ENCODE measurements around the gene LPCAT3. TPM values are rescaled to one million over a fixed set of nuclear protein-coding genes. Genes with fewer than 3 reads are reported as not detected.

LPCAT3 gene
- total and polyA plus RNA-seq, 5 donors: 14.0 to 22.2 (median 17.8) TPM

DNA sequence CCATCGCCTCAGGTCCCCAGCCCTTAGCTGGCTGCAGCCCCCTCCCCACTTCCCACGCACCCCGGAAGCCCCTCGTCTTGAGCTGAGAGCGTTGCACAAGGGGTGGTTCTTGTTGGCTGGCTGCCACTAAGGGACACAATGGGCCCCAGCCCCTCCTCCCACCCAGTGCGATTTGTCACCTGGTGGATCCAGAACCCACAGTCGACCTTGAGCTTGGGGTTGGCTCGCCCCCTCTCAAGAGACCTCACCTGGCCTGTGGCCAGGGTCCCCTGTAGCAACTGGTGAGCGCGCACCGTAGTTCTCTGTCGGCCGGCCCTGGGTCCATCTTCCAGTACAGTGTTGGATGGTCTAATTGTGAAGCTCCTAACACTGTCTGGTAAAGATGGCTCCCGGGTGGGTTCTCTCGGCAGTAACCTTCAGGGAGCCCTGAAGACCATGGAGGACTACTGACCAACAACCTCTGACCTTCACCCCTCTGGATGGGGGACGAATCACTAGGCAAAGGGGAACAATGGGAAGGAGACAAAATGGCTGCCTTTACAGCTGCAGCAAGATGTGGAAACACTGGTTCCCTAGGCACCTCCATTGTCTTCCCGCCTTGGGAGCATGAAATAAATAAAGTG, 54.4 kb downstream of the LPCAT3 start:
- Histone ChIP-seq H3K4me1 (ENCODE audit: control insufficient read depth, insufficient read depth, low read length) (peaks cover 5% of the 10 kb centered on the region), H3K27me3 (ENCODE audit: control insufficient read depth, insufficient read depth) (no peaks in the 10 kb centered on the region), H3K4me3 (ENCODE audit: low read length) (no peak overlapping the region), H3K9me3 (ENCODE audit: control insufficient read depth, low read length) (no peaks in the 10 kb centered on the region), H3K27ac (ENCODE audit: low read length) (no peak overlapping the region)
- 77% methylated on average over 17 of the region's 17 CpGs for WGBS
- DNase-seq (peak in 1 of 3 donors; percentile 74), ATAC-seq (no peak)
- intact Hi-C loops (cut with DNase I): loop anchor here in 1 of 4 donors (2.0 kb wide), 1 partner anchor 19 kb away; the partner anchor contains the start of gene C12orf57

DNA sequence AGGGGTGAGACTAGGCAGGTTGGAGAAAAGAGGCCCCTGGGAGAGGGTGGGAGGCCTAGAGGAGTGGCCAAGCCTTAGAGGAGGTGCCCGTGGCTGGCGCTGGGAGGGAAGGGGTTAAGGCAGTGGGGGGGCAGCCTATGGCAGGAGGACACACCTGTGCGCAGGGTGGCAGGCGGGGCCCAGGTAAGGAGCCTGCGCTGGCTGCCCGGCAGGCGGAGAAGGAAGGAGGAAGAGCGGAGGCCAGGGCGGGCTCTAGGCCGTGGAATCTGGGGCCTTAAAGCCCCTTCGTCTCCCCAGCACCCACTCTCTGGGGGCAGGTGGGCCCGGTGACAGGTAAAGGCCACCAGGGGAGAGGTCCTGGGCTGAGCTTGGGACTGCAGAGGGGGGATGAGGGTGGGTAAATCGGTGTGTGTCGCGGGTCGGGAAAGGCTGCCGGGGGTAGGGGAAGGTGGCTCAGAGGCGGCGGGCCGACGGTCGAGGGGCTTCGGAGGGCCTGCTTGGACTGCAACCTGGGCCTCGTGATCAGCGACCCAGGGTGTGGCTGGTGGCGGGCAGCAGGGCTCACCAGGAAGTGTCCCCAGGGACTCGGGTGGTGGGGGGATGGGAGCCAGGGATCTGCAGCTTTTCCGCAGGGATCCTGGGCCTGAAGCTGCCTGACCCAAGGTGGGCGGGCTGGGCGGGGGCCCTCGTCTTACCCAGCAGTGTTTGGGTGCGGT, 55.1 kb downstream of the LPCAT3 start:
- Histone ChIP-seq H3K27ac (ENCODE audit: low read length) (no peak overlapping the region), H3K4me1 (ENCODE audit: control insufficient read depth, insufficient read depth, low read length) (peaks cover 5% of the 10 kb centered on the region), H3K4me3 (ENCODE audit: low read length) (no peak overlapping the region), H3K9me3 (ENCODE audit: control insufficient read depth, low read length) (no peaks in the 10 kb centered on the region), H3K27me3 (ENCODE audit: control insufficient read depth, insufficient read depth) (no peaks in the 10 kb centered on the region)
- intact Hi-C loops (cut with DNase I): no loop called here
- peak in 1 of 2 donors; percentile 8 for ATAC-seq
- WGBS: 81% methylated on average over 32 of the region's 32 CpGs
- DNase-seq: peak in 2 of 3 donors; percentile 66 to 75

DNA sequence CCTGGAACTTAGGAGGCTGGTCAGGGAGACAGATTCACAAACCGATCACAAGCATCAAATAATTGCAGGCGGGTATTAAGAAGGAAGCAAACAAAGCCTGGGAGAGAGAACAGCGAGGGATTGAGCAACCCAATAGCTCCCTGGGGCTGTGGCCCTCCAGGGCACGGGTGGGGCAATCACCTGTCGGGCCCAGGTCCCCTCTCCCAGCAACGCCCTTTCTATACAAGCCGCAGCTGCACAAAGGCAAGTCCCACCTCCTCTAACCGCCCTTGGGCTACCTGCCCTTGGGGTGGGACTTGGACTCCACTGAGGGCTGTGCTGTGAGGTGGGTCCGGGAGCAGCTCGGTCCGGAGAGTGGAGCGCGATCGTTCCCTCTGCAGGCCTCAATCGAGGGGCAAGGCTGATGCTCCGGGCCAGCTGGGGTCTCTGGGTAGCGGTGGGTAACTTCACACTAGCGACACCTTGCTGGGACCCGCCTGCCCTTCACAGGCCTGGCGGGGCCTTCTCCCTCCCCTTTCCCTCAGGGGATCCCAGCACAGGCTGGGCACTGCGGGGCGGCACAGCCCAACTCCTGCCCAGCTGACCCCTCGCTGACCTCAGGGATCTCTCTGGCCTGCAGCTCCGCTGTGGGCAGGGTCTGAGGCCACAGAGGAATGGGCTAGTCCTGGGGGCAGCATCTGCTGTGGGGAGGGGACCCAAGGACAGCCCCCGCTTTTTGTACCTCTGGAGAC, 55.8 kb downstream of the LPCAT3 start:
- DNase-seq: peak in 2 of 3 donors; percentile 55 to 61
- Histone ChIP-seq H3K27me3 (ENCODE audit: control insufficient read depth, insufficient read depth) (no peaks in the 10 kb centered on the region), H3K4me3 (ENCODE audit: low read length) (no peak overlapping the region), H3K9me3 (ENCODE audit: control insufficient read depth, low read length) (no peaks in the 10 kb centered on the region), H3K4me1 (ENCODE audit: control insufficient read depth, insufficient read depth, low read length) (peaks cover 5% of the 10 kb centered on the region), H3K27ac (ENCODE audit: low read length) (peak overlapping the region; percentile 1)
- intact Hi-C loops (cut with DNase I): no loop called here
- 68% methylated on average over 25 of the region's 25 CpGs for WGBS
- ATAC-seq: no peak

DNA sequence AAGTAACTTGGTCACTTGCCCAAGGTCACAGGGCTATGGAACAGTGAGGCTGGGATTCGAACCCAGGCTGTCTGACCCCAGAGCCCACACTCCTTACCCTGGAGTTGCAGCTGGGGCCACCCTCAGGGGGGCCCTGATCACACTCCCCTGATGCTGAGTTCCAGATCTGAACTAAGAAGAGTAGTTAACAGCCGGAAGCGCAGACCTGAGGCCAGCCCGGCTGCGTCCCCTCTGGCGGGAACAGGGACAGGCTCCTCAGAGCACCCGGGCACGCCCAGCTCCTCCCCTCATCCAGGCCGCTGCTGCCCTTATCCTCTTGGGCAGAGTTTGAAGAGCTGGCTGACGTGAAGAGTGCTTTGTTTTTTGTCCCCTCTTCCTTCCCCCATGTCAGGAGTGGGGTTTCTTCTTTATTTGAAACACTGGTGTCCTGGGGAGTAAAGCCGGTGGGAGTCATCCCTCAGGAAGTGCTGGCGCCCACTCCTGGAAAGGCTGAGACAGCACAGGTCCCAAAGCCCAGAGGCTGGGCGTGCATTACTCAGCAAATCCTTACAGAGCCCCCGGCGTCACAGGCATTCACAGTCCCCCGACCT, 56.5 kb downstream of the LPCAT3 start:
- WGBS: 5% methylated on average over 16 of the region's 16 CpGs
- Histone ChIP-seq H3K4me1 (ENCODE audit: control insufficient read depth, insufficient read depth, low read length) (peaks cover 5% of the 10 kb centered on the region), H3K27ac (ENCODE audit: low read length) (peak overlapping the region; percentile 1), H3K9me3 (ENCODE audit: control insufficient read depth, low read length) (no peaks in the 10 kb centered on the region), H3K4me3 (ENCODE audit: low read length) (no peak overlapping the region), H3K27me3 (ENCODE audit: control insufficient read depth, insufficient read depth) (no peaks in the 10 kb centered on the region)
- peak; percentile 78 to 89 (median 88) for DNase-seq
- intact Hi-C loops (cut with DNase I): no loop called here
- peak; percentile 57 to 64 for ATAC-seq

DNA sequence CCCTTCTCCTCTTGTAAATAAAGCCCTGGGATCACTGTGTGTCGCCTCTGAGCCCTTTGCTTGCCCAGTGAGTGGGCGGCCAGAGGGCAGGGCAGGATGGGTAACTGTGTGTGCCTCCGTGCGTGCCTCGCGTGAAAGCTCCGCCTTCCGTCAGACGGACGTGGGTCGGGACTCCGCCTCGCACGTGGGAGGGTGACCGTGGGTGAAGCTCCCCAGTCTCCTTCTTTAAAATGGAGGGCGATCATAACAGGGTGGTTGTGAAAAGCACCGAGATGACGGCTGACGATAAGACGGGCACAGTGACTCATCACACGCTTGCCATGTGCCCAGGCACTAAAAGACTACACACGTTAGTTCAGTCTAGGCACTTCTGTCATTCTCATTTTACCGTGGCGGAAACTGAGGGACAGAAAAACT, 57.0 kb downstream of the LPCAT3 start:
- intact Hi-C loops (cut with DNase I): no loop called here
- ATAC-seq: peak; percentile 13 to 17

DNA sequence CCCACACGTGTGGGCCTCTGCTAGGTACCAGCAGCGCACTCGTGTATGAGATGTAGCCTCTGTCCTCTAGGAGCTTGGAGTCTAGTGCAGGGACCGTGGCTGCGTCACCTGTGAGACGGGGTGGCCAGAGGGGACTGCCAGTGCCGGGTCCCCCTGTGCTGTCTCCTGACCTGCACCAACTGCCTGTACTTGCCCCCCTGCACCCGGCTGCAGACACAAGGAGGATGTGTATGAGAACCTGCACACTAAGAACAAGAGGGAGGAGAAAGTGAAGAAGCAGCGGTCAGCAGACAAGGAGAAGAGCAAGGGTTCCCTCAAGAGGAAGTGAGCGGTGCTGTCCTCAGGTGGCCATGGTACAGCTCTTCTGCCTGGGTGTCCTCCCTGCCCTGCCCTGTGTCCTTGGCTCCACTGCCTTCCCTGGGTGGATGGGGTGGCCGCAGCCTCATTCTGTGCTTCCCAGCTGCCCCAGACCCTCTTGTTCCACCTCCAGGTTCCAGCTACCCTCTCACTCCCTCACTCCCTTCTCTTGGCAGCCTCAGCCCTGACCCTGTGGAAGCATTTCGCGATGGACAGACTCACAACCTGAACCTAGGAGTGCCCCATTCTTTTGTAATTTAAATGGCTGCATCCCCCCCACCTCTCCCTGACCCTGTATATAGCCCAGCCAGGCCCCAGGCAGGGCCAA, 57.5 kb downstream of the LPCAT3 start:
- H3K4me1 ChIP-seq (ENCODE audit: control insufficient read depth, insufficient read depth, low read length): peaks cover 5% of the 10 kb centered on the region
- 75% methylated on average over 13 of the region's 13 CpGs for WGBS
- ATAC-seq (no peak), DNase-seq (peak in 2 of 3 donors; percentile 42 to 57)
- intact Hi-C loops (cut with DNase I): no loop called here
- H3K27ac ChIP-seq (ENCODE audit: low read length): peak overlapping the region; percentile 28
- no peaks in the 10 kb centered on the region for H3K27me3 ChIP-seq (ENCODE audit: control insufficient read depth, insufficient read depth)
- no peaks in the 10 kb centered on the region for H3K9me3 ChIP-seq (ENCODE audit: control insufficient read depth, low read length)
- no peak overlapping the region for H3K4me3 ChIP-seq (ENCODE audit: low read length)

More for the DNA sequence above, 57.0 kb downstream of the LPCAT3 start:
- H3K27me3 ChIP-seq (ENCODE audit: control insufficient read depth, insufficient read depth): no peaks in the 10 kb centered on the region
- H3K4me1 ChIP-seq (ENCODE audit: control insufficient read depth, insufficient read depth, low read length): peaks cover 5% of the 10 kb centered on the region
- 38% methylated on average over 24 of the region's 24 CpGs for WGBS
- H3K27ac ChIP-seq (ENCODE audit: low read length): peak overlapping the region; percentile 28
- DNase-seq: peak; percentile 70 to 86 (median 81)
- H3K9me3 ChIP-seq (ENCODE audit: control insufficient read depth, low read length): no peaks in the 10 kb centered on the region
- no peak overlapping the region for H3K4me3 ChIP-seq (ENCODE audit: low read length)

DNA sequence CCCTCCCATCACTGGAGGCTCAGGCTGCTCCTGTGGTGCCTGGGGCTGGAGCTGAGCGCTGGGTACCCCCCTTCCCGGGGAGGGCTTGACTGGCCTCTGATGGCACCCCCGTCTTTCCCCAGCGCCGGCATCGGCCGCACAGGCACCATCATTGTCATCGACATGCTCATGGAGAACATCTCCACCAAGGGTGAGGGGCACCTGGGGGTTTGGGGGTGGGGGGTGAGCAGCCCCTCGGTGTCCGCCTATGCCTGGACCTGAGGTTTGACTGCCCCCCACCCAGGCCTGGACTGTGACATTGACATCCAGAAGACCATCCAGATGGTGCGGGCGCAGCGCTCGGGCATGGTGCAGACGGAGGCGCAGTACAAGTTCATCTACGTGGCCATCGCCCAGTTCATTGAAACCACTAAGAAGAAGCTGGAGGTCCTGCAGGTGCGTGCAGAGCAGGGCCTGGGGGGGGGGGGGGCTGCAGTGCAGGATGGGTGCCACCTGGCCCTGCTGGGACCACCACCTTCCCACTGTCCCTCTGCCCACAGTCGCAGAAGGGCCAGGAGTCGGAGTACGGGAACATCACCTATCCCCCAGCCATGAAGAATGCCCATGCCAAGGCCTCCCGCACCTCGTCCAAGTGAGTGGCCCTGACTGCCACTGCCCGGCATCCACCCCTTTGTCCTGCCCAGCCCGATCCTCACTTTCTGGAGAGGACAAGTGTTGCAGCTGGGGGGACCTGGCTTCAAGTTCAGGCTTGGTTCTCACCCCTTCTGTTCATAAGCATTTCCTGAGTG, 58.3 kb downstream of the LPCAT3 start:
- WGBS: 90% methylated on average over 26 of the region's 26 CpGs
- no peak for ATAC-seq
- Histone ChIP-seq H3K4me3 (ENCODE audit: low read length) (no peak overlapping the region), H3K27ac (ENCODE audit: low read length) (peak overlapping the region; percentile 62), H3K27me3 (ENCODE audit: control insufficient read depth, insufficient read depth) (no peaks in the 10 kb centered on the region), H3K4me1 (ENCODE audit: control insufficient read depth, insufficient read depth, low read length) (peaks cover 5% of the 10 kb centered on the region), H3K9me3 (ENCODE audit: control insufficient read depth, low read length) (no peaks in the 10 kb centered on the region)
- peak in 2 of 3 donors; percentile 56 to 63 for DNase-seq
- intact Hi-C loops (cut with DNase I): loop anchor here in 1 of 4 donors (10.0 kb wide), 1 partner anchor 145 kb away; the partner anchor contains the start of gene C1RL

DNA sequence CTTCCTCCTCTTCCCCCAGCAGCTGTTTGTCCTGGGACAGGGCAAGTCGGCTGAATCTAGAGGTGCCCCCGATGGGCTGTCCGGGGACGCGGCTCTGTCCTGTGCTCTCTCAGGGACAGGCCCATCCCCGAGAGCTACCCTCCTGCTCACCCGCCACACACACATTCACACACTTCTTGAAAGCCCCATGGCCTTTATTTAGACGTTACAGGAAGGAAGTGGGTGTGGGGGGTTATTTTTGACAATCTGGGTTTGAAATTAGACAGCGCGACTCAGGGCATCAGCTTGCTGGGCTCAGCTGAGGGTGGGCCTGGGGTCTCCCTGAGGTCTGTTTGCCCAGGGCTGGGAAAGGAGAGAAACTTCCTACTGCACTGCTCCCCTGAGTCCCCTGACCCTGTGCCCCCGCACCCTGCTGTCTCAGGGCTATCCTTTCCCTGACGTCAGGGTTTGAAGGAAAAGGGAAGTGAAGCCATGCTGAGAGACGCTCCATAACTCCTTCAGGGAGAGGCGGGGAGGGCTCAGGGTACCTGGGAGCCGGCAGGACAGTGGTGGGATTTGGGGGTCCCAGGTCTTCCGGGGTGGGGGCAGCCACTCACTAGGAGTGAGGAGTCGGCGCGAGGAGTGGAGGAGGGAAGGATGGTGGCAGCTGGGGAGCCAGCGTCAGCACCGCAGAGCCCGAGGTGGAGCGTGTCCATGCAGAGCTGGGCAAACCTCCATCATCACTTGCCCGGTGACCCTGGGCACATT, 59.0 kb downstream of the LPCAT3 start:
- Histone ChIP-seq H3K4me3 (ENCODE audit: low read length) (no peak overlapping the region), H3K27me3 (ENCODE audit: control insufficient read depth, insufficient read depth) (no peaks in the 10 kb centered on the region), H3K4me1 (ENCODE audit: control insufficient read depth, insufficient read depth, low read length) (peaks cover 2% of the 10 kb centered on the region), H3K27ac (ENCODE audit: low read length) (peak overlapping the region; percentile 62), H3K9me3 (ENCODE audit: control insufficient read depth, low read length) (no peaks in the 10 kb centered on the region)
- DNase-seq: peak in 2 of 3 donors; percentile 67 to 69
- intact Hi-C loops (cut with DNase I): loop anchor here in 1 of 4 donors (10.0 kb wide), 1 partner anchor 146 kb away; the partner anchor contains the start of gene C1RL
- 51% methylated on average over 24 of the region's 24 CpGs for WGBS
- ATAC-seq: peak in 1 of 2 donors; percentile 52

DNA sequence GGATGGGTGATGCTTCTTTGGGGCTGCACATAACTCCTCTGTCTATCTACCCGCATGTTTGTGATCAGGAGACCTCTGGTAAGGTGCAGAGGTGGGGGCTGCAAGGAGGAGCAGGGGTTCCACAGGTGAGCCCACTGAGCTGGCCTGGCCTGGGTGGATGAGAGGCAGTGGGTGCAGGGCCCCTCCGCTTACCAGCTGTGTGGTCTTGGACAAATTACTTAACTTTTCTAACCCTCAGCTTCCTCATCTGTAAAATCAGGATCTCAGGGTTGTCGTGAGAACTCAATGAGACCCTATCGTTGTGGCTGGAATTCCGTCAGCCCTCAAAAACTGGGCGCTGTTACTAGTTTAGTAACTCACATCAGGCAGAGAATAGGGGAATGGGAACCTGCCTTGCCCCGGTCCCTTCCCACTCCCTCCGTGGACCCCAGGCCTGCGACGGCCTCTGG, 59.6 kb downstream of the LPCAT3 start:
- Histone ChIP-seq H3K4me3 (ENCODE audit: low read length) (no peak overlapping the region), H3K27me3 (ENCODE audit: control insufficient read depth, insufficient read depth) (no peaks in the 10 kb centered on the region), H3K27ac (ENCODE audit: low read length) (peak overlapping the region; percentile 0), H3K9me3 (ENCODE audit: control insufficient read depth, low read length) (no peaks in the 10 kb centered on the region), H3K4me1 (ENCODE audit: control insufficient read depth, insufficient read depth, low read length) (peaks cover 2% of the 10 kb centered on the region)
- ATAC-seq (no peak), DNase-seq (peak in 1 of 3 donors; percentile 33)
- intact Hi-C loops (cut with DNase I): loop anchor here in 1 of 4 donors (10.0 kb wide), 1 partner anchor 146 kb away; the partner anchor contains the start of gene C1RL
- WGBS: 56% methylated on average over 10 of the region's 10 CpGs
